NT2/D1 (cell line): Measurements from ENCODE around the gene CTDSPL2.

ENCODE experiments used
- DNase-seq: peaks from one replicate; pipeline ENCODE4 v3.0.0-alpha.2; 2011; ENCODE audit warnings: low read depth, low spot score
- H3K27me3 ChIP-seq: 2 replicates; pipeline ENCODE4 v1.6.0; 2011; ENCODE audit warnings: mild to moderate bottlenecking; ENCODE audit not compliant: insufficient read length, insufficient read depth
- H3K36me3 ChIP-seq: 2 replicates; pipeline ENCODE4 v1.6.1; 2011; ENCODE audit warnings: mild to moderate bottlenecking, low read length, mixed read lengths; ENCODE audit not compliant: insufficient read depth, insufficient read length
- H3K4me1 ChIP-seq: 2 replicates; pipeline ENCODE4 v1.5.1; 2011; ENCODE audit not compliant: insufficient read depth, insufficient read length
- H3K4me3 ChIP-seq: 2 replicates; pipeline ENCODE4 v1.5.1; 2011; ENCODE audit warnings: low read depth; ENCODE audit not compliant: insufficient read length
- H3K9ac ChIP-seq: 2 replicates; pipeline ENCODE4 v1.6.0; 2011; ENCODE audit warnings: low read depth; ENCODE audit not compliant: insufficient read length
- H3K9me3 ChIP-seq: 2 replicates; pipeline ENCODE4 v1.5.1; 2011; ENCODE audit warnings: mild to moderate bottlenecking, low read length; ENCODE audit not compliant: insufficient read depth
- SUZ12 ChIP-seq: IDR thresholded peaks from 2 replicates; pipeline ENCODE4 v1.6.1; 2011; ENCODE audit not compliant: insufficient read length, insufficient read depth; ENCODE audit errors: extremely low read depth
- YY1 ChIP-seq: IDR thresholded peaks from 2 replicates; pipeline ENCODE4 v1.6.1; 2011; ENCODE audit not compliant: insufficient read length, insufficient read depth
- ZNF274 ChIP-seq: IDR thresholded peaks from 2 replicates; pipeline ENCODE4 v1.6.1; 2011; ENCODE audit warnings: mild to moderate bottlenecking, low read depth, low read length

CTDSPL2 gene

GRCh38 chr15:44490622-44491021 lies 63.2 kb downstream of the CTDSPL2 start:
- Histone ChIP-seq H3K36me3 (peaks cover 40% of the 10 kb centered on the region), H3K9me3 (no peaks in the 10 kb centered on the region), H3K9ac (no peak overlapping the region), H3K4me3 (no peak overlapping the region), H3K27me3 (no peaks in the 10 kb centered on the region), H3K4me1 (no peaks in the 10 kb centered on the region)
- TF ChIP-seq ZNF274 (no peak), YY1 (no peak), SUZ12 (no peak)
- no peak for DNase-seq

- no peaks in the 10 kb centered on the region for H3K9me3 ChIP-seq
- TF ChIP-seq SUZ12, result no peak
- TF ChIP-seq YY1, result no peak
- no peak for TF ChIP-seq ZNF274
- H3K4me3 ChIP-seq, result no peak overlapping the region
- no peaks in the 10 kb centered on the region for H3K4me1 ChIP-seq
- H3K9ac ChIP-seq, result no peak overlapping the region
- no peak for DNase-seq
- H3K27me3 ChIP-seq, result no peaks in the 10 kb centered on the region
- H3K36me3 ChIP-seq, result peaks cover 45% of the 10 kb centered on the region
These were observed 64.6 kb downstream of the CTDSPL2 start for GRCh38 chr15:44492040-44492439.

- Histone ChIP-seq H3K27me3 (no peaks in the 10 kb centered on the region), H3K4me3 (no peak overlapping the region), H3K9me3 (no peaks in the 10 kb centered on the region), H3K4me1 (no peaks in the 10 kb centered on the region), H3K9ac (no peak overlapping the region), H3K36me3 (peaks cover 41% of the 10 kb centered on the region)
- DNase-seq, result no peak
- TF ChIP-seq SUZ12, result no peak
- TF ChIP-seq YY1, result no peak
- no peak for TF ChIP-seq ZNF274
These were observed 65.2 kb downstream of the CTDSPL2 start for GRCh38 chr15:44492672-44493071.

- Histone ChIP-seq H3K36me3 (peaks cover 46% of the 10 kb centered on the region), H3K4me1 (no peaks in the 10 kb centered on the region), H3K9me3 (no peaks in the 10 kb centered on the region), H3K4me3 (no peak overlapping the region), H3K27me3 (no peaks in the 10 kb centered on the region), H3K9ac (no peak overlapping the region)
- no peak for DNase-seq
- TF ChIP-seq SUZ12 (no peak), ZNF274 (no peak), YY1 (no peak)
These were observed 68.1 kb downstream of the CTDSPL2 start for GRCh38 chr15:44495562-44495961.

- H3K36me3 ChIP-seq, result peaks cover 46% of the 10 kb centered on the region
- TF ChIP-seq ZNF274 (no peak), YY1 (no peak), SUZ12 (no peak)
- DNase-seq, result no peak
- H3K27me3 ChIP-seq, result no peaks in the 10 kb centered on the region
- no peak overlapping the region for H3K9ac ChIP-seq
- no peaks in the 10 kb centered on the region for H3K9me3 ChIP-seq
- no peaks in the 10 kb centered on the region for H3K4me1 ChIP-seq
- no peak overlapping the region for H3K4me3 ChIP-seq
These were observed 73.1 kb downstream of the CTDSPL2 start for GRCh38 chr15:44500555-44500954.

- no peak for TF ChIP-seq SUZ12
- no peak for TF ChIP-seq ZNF274
- no peak for TF ChIP-seq YY1
- no peak overlapping the region for H3K4me3 ChIP-seq
- no peak overlapping the region for H3K9ac ChIP-seq
- H3K4me1 ChIP-seq, result no peaks in the 10 kb centered on the region
- peaks cover 40% of the 10 kb centered on the region for H3K36me3 ChIP-seq
- H3K9me3 ChIP-seq, result no peaks in the 10 kb centered on the region
- no peak for DNase-seq
- H3K27me3 ChIP-seq, result no peaks in the 10 kb centered on the region
These were observed 74.4 kb downstream of the CTDSPL2 start for GRCh38 chr15:44501768-44502366.

GRCh38 chr15:44516436-44516835 lies 89.0 kb downstream of the CTDSPL2 start:
- peaks cover 34% of the 10 kb centered on the region for H3K36me3 ChIP-seq
- no peaks in the 10 kb centered on the region for H3K4me1 ChIP-seq
- no peaks in the 10 kb centered on the region for H3K9me3 ChIP-seq
- H3K27me3 ChIP-seq, result no peaks in the 10 kb centered on the region
- H3K4me3 ChIP-seq, result no peak overlapping the region
- DNase-seq, result no peak
- TF ChIP-seq YY1 (no peak), SUZ12 (no peak), ZNF274 (no peak)
- no peak overlapping the region for H3K9ac ChIP-seq
